Mucosa of descending colon (tissue), 3 donors: ENCODE measurements around the gene RGS9BP. TPM values are rescaled to one million over a fixed set of nuclear protein-coding genes. Genes with fewer than 3 reads are reported as not detected.
"Not testable (repeated sequence)": the region's sequence is repeated elsewhere in the genome, so short reads cannot be mapped to it uniquely, and the experiment has no call there.

Experiments
- ATAC-seq: fragments of 200-7000 bp; cut with Tn5 transposase; one replicate; pipeline ENCODE4 v1.9.1; 2020; ENCODE audit warnings: mild to moderate bottlenecking, moderate library complexity
- DNase-seq, 3 donors: peaks; one replicate each; pipeline ENCODE4 v3.0.0-alpha.2; 2020
- H3K36me3 ChIP-seq: fragments of 200-600 bp; one replicate; pipeline ENCODE4 v1.8.0; 2021; ENCODE audit warnings: low read depth, mild to moderate bottlenecking
- H3K4me1 ChIP-seq: fragments of 200-600 bp; one replicate; pipeline ENCODE4 v1.8.0; 2021; ENCODE audit warnings: low read depth, mild to moderate bottlenecking
- H3K4me3 ChIP-seq: fragments of 200-600 bp; one replicate; pipeline ENCODE4 v1.8.0; 2021; ENCODE audit warnings: mild to moderate bottlenecking
- H3K9me3 ChIP-seq: fragments of 200-600 bp; one replicate; pipeline ENCODE4 v1.8.0; 2021; ENCODE audit warnings: mild to moderate bottlenecking
- CTCF ChIP-seq: fragments of 200-600 bp; IDR thresholded peaks from one replicate; pipeline ENCODE4 v1.8.0; 2022; ENCODE audit warnings: antibody characterized with exemption, mild to moderate bottlenecking
- intact Hi-C, 2 donors: fragments of 100-400 bp; cut with DNase I in 1 of 2; cut with micrococcal nuclease in 1 of 2; formaldehyde crosslinking; loops; one replicate each; pipeline versions ENCODE4 v1.11.0 to v1.11.1; 2022; cut with DNase I, micrococcal nuclease
- total RNA-seq, 3 donors: library from RNA; stranded (reverse); fragmentation: NEBNext Ultra II Directional in 2 of 3; extraction: Animal tissue kit (Norgen Biotek cat#: 25700) in 2 of 3; gene quantifications; one replicate each; pipeline versions ENCODE4 v1.2.1 to v1.2.4, GENCODE V29; 2021 to 2023
- donor health status: DM: no; HTN: no; CAD: no; lungs with moderate emphysema.
- donor health status: DM: no; HTN: no; CAD: no.
- donor health status: DM: no; HTN: yes; CAD: no.

The RGS9BP gene
- total RNA-seq, 3 donors from 2014 or later = 0.17 to 0.79 TPM; not detected in 1

GRCh38 chr19:32687681-32688080, 12.0 kb downstream of the RGS9BP start:
- no peak for DNase-seq
- TF ChIP-seq CTCF = no peak
- Histone ChIP-seq H3K4me3 (no peak overlapping the region), H3K9me3 (no peaks in the 10 kb centered on the region), H3K36me3 (no peaks in the 10 kb centered on the region), H3K4me1 (peaks cover 12% of the 10 kb centered on the region)
- intact Hi-C loops = no loop called here
- ATAC-seq = no peak

- no peak overlapping the region for H3K4me3 ChIP-seq
- ATAC-seq (no peak), DNase-seq (no peak)
- TF ChIP-seq CTCF = no peak
- peaks cover 18% of the 10 kb centered on the region for H3K4me1 ChIP-seq
- no peaks in the 10 kb centered on the region for H3K36me3 ChIP-seq
- H3K9me3 ChIP-seq = no peaks in the 10 kb centered on the region
- intact Hi-C loops = no loop called here
Measured at GRCh38 chr19:32688311-32688710, 12.7 kb downstream of the RGS9BP start.

- peaks cover 40% of the 10 kb centered on the region for H3K4me1 ChIP-seq
- no peaks in the 10 kb centered on the region for H3K9me3 ChIP-seq
- ATAC-seq (peak; percentile 96), DNase-seq (peak; percentile 90 to 93 (median 92))
- H3K4me3 ChIP-seq = peak within 1 kb of the TSS; percentile 65
- intact Hi-C loops = no loop called here
- no peaks in the 10 kb centered on the region for H3K36me3 ChIP-seq
- TF ChIP-seq CTCF = no peak
Measured at GRCh38 chr19:32691291-32691951, 15.8 kb downstream of the RGS9BP start, which contains the start of gene NUDT19. Gene NUDT19 (plus strand): TSS chr19:32691821. CDS start chr19:32691961, 140 bp downstream.

- intact Hi-C loops = no loop called here
- Histone ChIP-seq H3K9me3 (no peaks in the 10 kb centered on the region), H3K36me3 (no peaks in the 10 kb centered on the region), H3K4me3 (peak overlapping the region; percentile 65), H3K4me1 (peaks cover 40% of the 10 kb centered on the region)
- ATAC-seq (peak; percentile 82), DNase-seq (peak; percentile 58 to 86 (median 81))
- no peak for TF ChIP-seq CTCF
Measured at GRCh38 chr19:32691952-32692726, 16.5 kb downstream of the RGS9BP start.

GRCh38 chr19:32692727-32693061, 17.0 kb downstream of the RGS9BP start:
- H3K36me3 ChIP-seq = no peaks in the 10 kb centered on the region
- peak; percentile 14 for ATAC-seq
- peak overlapping the region; percentile 65 for H3K4me3 ChIP-seq
- H3K9me3 ChIP-seq = no peaks in the 10 kb centered on the region
- no peak for DNase-seq
- H3K4me1 ChIP-seq = peaks cover 40% of the 10 kb centered on the region
- TF ChIP-seq CTCF = no peak
- intact Hi-C loops = no loop called here

GRCh38 chr19:32693151-32694108, 17.8 kb downstream of the RGS9BP start:
- peak in 1 of 3 donors; percentile 35 for DNase-seq
- H3K36me3 ChIP-seq, H3K9me3 ChIP-seq, intact Hi-C loops, H3K4me3 ChIP-seq, ATAC-seq: not testable (repeated sequence)
- peaks cover 40% of the 10 kb centered on the region for H3K4me1 ChIP-seq

GRCh38 chr19:32694316-32694715, 18.7 kb downstream of the RGS9BP start:
- H3K4me3 ChIP-seq, H3K9me3 ChIP-seq, DNase-seq, ATAC-seq, H3K36me3 ChIP-seq, intact Hi-C loops: not testable (repeated sequence)
- H3K4me1 ChIP-seq = peaks cover 40% of the 10 kb centered on the region

- H3K4me3 ChIP-seq, H3K9me3 ChIP-seq, intact Hi-C loops, ATAC-seq, DNase-seq, H3K36me3 ChIP-seq: not testable (repeated sequence)
- H3K4me1 ChIP-seq = peaks cover 40% of the 10 kb centered on the region
Measured at GRCh38 chr19:32694851-32695250, 19.2 kb downstream of the RGS9BP start.
